Osteoblast (primary cell): ENCODE results near the gene HMG20B. TPM values are rescaled to one million over a fixed set of nuclear protein-coding genes. Genes with fewer than 3 reads are reported as not detected.
"Not testable (repeated sequence)": the region's sequence is repeated elsewhere in the genome, so short reads cannot be mapped to it uniquely, and the experiment has no call there.

Experiments used
- DNase-seq: peaks from one replicate; pipeline ENCODE4 v3.0.0; 2011; ENCODE audit warnings: low spot score, mixed read lengths; ENCODE audit not compliant: insufficient read length; ENCODE audit errors: missing footprints
- H2AFZ ChIP-seq: 2 replicates; pipeline ENCODE4 v1.6.0; 2011; ENCODE audit warnings: mild to moderate bottlenecking, low read length
- H3K27ac ChIP-seq: 2 replicates; pipeline ENCODE4 v1.5.1; 2011; ENCODE audit warnings: mild to moderate bottlenecking, low read depth, low read length, moderate library complexity
- H3K27me3 ChIP-seq: 2 replicates; pipeline ENCODE4 v1.6.0; 2012; ENCODE audit warnings: mild to moderate bottlenecking, control low read depth, inconsistent platforms, low read length, moderate library complexity; ENCODE audit not compliant: insufficient read depth
- H3K36me3 ChIP-seq: 2 replicates; pipeline ENCODE4 v1.5.1; 2011; ENCODE audit warnings: mild to moderate bottlenecking, low read length, control low read depth, moderate library complexity; ENCODE audit not compliant: insufficient read depth
- H3K4me1 ChIP-seq: 2 replicates; pipeline ENCODE4 v1.5.1; 2011; ENCODE audit warnings: mild to moderate bottlenecking, low read length, control low read depth, moderate library complexity; ENCODE audit not compliant: insufficient read depth
- H3K4me2 ChIP-seq: 2 replicates; pipeline ENCODE4 v1.6.0; 2011; ENCODE audit warnings: mild to moderate bottlenecking, low read length; ENCODE audit not compliant: insufficient read depth
- H3K4me3 ChIP-seq: fragments of 200-600 bp; sonication (generic); 3 replicates; pipeline ENCODE4 v1.5.1; 2012; ENCODE audit warnings: mild to moderate bottlenecking, low read length, inconsistent platforms; ENCODE audit not compliant: insufficient read depth
- H3K79me2 ChIP-seq: 2 replicates; pipeline ENCODE4 v1.6.0; 2012; ENCODE audit warnings: mild to moderate bottlenecking, low read length, control low read depth, inconsistent platforms; ENCODE audit not compliant: insufficient read depth
- H3K9me3 ChIP-seq: 2 replicates; pipeline ENCODE4 v1.5.1; 2011; ENCODE audit warnings: low read depth, low read length, control low read depth
- H4K20me1 ChIP-seq: 2 replicates; pipeline ENCODE4 v1.6.0; 2012; ENCODE audit warnings: mild to moderate bottlenecking, low read length, control low read depth; ENCODE audit not compliant: insufficient read depth
- CTCF ChIP-seq: IDR thresholded peaks from 2 replicates; pipeline ENCODE4 v1.5.1; 2011; ENCODE audit warnings: mild to moderate bottlenecking, low read depth, low read length, moderate library complexity; ENCODE audit errors: extremely low read depth
- total RNA-seq: library from RNA; depleted of rRNA; stranded (reverse); fragments of >200 nt; gene quantifications from 2 replicates; pipeline ENCODE4 v1.2.3, GENCODE V29; 2012

The HMG20B gene
- total RNA-seq, 1 donor = 65.9 TPM

DNA sequence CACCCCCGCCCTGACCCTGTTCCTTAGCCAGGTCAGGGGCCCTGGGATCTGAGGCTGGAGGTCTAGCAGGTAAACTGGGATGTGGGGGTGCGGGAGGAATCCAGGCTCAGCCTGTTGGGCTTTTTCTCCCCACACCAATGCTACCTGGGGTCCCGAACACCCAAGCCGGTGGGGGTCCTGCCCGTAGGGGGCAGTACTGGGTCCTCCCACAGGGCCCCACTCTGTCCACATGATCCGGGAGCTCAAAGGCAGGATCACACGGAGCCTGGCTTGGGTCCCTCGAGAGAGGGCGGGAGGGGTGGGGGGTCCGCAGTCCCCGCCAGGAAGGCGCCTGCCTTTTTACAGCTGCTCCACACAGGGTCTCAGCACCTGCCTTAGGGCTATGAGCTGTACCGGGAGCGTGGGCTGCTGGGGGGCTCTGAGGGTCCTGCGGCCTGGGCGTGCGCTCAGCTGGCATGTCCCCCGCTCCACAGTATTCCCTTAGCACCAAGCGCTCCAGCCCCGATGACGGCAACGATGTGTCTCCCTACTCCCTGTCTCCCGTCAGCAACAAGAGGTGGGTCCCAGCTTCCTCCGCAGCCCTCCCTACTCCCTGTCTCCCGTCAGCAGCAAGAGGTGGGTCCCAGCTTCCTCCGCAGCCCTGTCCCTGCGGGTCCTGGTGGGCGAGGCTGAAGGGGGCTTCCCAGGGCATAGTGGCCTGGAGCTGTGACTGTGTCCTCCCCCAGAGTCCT lies 46.1 kb upstream of the HMG20B start:
- no peak overlapping the region for H3K4me3 ChIP-seq
- H3K79me2 ChIP-seq = peaks cover 40% of the 10 kb centered on the region
- H3K4me2 ChIP-seq = no peak overlapping the region
- DNase-seq = peak; percentile 87
- H3K36me3 ChIP-seq = peaks cover 46% of the 10 kb centered on the region
- H2AFZ ChIP-seq = no peak overlapping the region
- H3K27ac ChIP-seq = no peak overlapping the region
- no peak for TF ChIP-seq CTCF
- no peaks in the 10 kb centered on the region for H3K27me3 ChIP-seq
- no peaks in the 10 kb centered on the region for H3K4me1 ChIP-seq
- peaks cover 39% of the 10 kb centered on the region for H4K20me1 ChIP-seq
- H3K9me3 ChIP-seq = no peaks in the 10 kb centered on the region

GRCh38 chr19:3527238-3527910 lies 45.4 kb upstream of the HMG20B start:
- Histone ChIP-seq H3K27ac (no peak overlapping the region), H2AFZ (no peak overlapping the region), H3K4me3 (no peak overlapping the region), H4K20me1 (peaks cover 33% of the 10 kb centered on the region), H3K9me3 (no peaks in the 10 kb centered on the region), H3K79me2 (peaks cover 33% of the 10 kb centered on the region), H3K4me2 (no peak overlapping the region), H3K4me1 (no peaks in the 10 kb centered on the region), H3K27me3 (no peaks in the 10 kb centered on the region), H3K36me3 (peaks cover 47% of the 10 kb centered on the region)
- no peak for TF ChIP-seq CTCF
- peak; percentile 80 for DNase-seq

GRCh38 chr19:3528080-3528479 lies 44.7 kb upstream of the HMG20B start:
- no peak overlapping the region for H2AFZ ChIP-seq
- peak; percentile 76 for DNase-seq
- H3K9me3 ChIP-seq = no peaks in the 10 kb centered on the region
- peaks cover 26% of the 10 kb centered on the region for H3K79me2 ChIP-seq
- no peak overlapping the region for H3K4me2 ChIP-seq
- peaks cover 29% of the 10 kb centered on the region for H4K20me1 ChIP-seq
- H3K36me3 ChIP-seq = peaks cover 52% of the 10 kb centered on the region
- no peak overlapping the region for H3K4me3 ChIP-seq
- H3K27ac ChIP-seq = no peak overlapping the region
- H3K27me3 ChIP-seq = no peaks in the 10 kb centered on the region
- no peaks in the 10 kb centered on the region for H3K4me1 ChIP-seq
- no peak for TF ChIP-seq CTCF

GRCh38 chr19:3528539-3529211 lies 44.1 kb upstream of the HMG20B start:
- Histone ChIP-seq H4K20me1 (peaks cover 24% of the 10 kb centered on the region), H3K36me3 (peaks cover 54% of the 10 kb centered on the region), H3K4me1 (no peaks in the 10 kb centered on the region), H3K79me2 (peaks cover 20% of the 10 kb centered on the region), H2AFZ (no peak overlapping the region), H3K4me2 (no peak overlapping the region), H3K9me3 (no peaks in the 10 kb centered on the region), H3K4me3 (no peak overlapping the region), H3K27me3 (no peaks in the 10 kb centered on the region), H3K27ac (no peak overlapping the region)
- DNase-seq = no peak
- TF ChIP-seq CTCF = no peak

DNA sequence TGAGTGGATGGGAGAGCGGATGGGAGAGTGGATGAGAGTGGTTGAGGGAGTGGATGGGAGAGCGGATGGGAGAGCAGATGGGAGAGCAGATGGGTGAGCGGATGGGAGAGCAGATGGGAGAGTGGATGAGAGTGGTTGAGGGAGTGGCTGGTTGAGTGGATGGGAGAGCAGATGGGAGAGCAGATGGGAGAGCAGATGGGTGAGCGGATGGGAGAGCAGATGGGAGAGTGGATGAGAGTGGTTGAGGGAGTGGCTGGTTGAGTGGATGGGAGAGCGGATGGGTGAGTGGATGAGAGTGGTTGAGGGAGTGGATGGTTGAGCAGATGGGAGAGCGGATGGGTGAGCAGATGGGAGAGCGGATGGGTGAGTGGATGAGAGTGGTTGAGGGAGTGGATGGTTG lies 43.4 kb upstream of the HMG20B start:
- H4K20me1 ChIP-seq = peaks cover 20% of the 10 kb centered on the region
- H3K36me3 ChIP-seq = peaks cover 52% of the 10 kb centered on the region
- not testable (repeated sequence) for H3K4me3 ChIP-seq, H3K4me2 ChIP-seq, H3K9me3 ChIP-seq, H2AFZ ChIP-seq, H3K4me1 ChIP-seq, DNase-seq, H3K27ac ChIP-seq, H3K27me3 ChIP-seq
- H3K79me2 ChIP-seq = peaks cover 14% of the 10 kb centered on the region
